Activated B cell treated with CpG ODN at 0.5 μM for 24 hours (primary cell): Measurements from ENCODE around the gene TNFRSF21. TPM values are rescaled to one million over a fixed set of nuclear protein-coding genes. Genes with fewer than 3 reads are reported as not detected.

Experiments
- ATAC-seq: fragments of 200-7000 bp; cut with Tn5 transposase; one replicate; pipeline ENCODE4 v1.10.0; 2021; ENCODE audit warnings: low read depth, mild to moderate bottlenecking, moderate library complexity
- CTCF ChIA-PET: fragments of 350-600 bp; sonication (Branson Sonifier 250); formaldehyde crosslinking; loops from one replicate; lab custom pipeline; 2021; ENCODE audit warnings: antibody characterized with exemption; lab: Charles Lee
- POLR2A ChIA-PET: fragments of 350-600 bp; sonication (Branson Sonifier 250); formaldehyde crosslinking; loops from one replicate; lab custom pipeline; 2021; ENCODE audit warnings: antibody characterized with exemption; lab: Charles Lee
- DNase-seq: peaks from one replicate; pipeline ENCODE4 v3.0.0; 2022
- H3K27ac Mint-ChIP-seq: one replicate; pipeline ENCODE4 v1.8.0; 2020; ENCODE audit warnings: mixed read lengths
- H3K27me3 Mint-ChIP-seq: one replicate; pipeline ENCODE4 v1.8.0; 2021; ENCODE audit warnings: mixed read lengths
- H3K36me3 Mint-ChIP-seq: one replicate; pipeline ENCODE4 v1.8.0; 2021; ENCODE audit warnings: low read depth, mixed read lengths
- H3K4me1 Mint-ChIP-seq: one replicate; pipeline ENCODE4 v1.8.0; 2021; ENCODE audit warnings: mixed read lengths
- H3K4me3 Mint-ChIP-seq: one replicate; pipeline ENCODE4 v1.8.0; 2020; ENCODE audit warnings: mild to moderate bottlenecking, mixed read lengths
- H3K9me3 Mint-ChIP-seq: one replicate; pipeline ENCODE4 v1.8.0; 2020; ENCODE audit warnings: mixed read lengths
- CTCF ChIP-seq: fragments of 200-600 bp; IDR thresholded peaks from one replicate; pipeline ENCODE4 v1.8.0; 2022; ENCODE audit warnings: antibody characterized with exemption, mild to moderate bottlenecking
- intact Hi-C: fragments of 100-400 bp; cut with micrococcal nuclease; formaldehyde crosslinking; loops from one replicate; pipeline ENCODE4 v1.15.1; 2024
- total RNA-seq: library from RNA; stranded (reverse); gene quantifications from 2 replicates; pipeline ENCODE4 v1.2.3, GENCODE V29; 2022

The TNFRSF21 gene
- total RNA-seq, 1 donor from 2014 or later, result 1.0 TPM

GRCh38 chr6:47202644-47203205, 107.0 kb downstream of the TNFRSF21 start:
- Mint-ChIP-seq H3K27me3 (no peaks in the 10 kb centered on the region), H3K36me3 (no peaks in the 10 kb centered on the region), H3K4me1 (peaks cover 16% of the 10 kb centered on the region), H3K9me3 (no peaks in the 10 kb centered on the region), H3K27ac (no peak overlapping the region), H3K4me3 (no peak overlapping the region)
- intact Hi-C loops, result no loop called here
- no peak for TF ChIP-seq CTCF
- CTCF ChIA-PET, result interaction anchor here (0.5 kb wide), 1 partner anchor 52 kb away, joined by 3 read pairs; no protein-coding TSS in a partner anchor
- DNase-seq (no peak), ATAC-seq (no peak)
- POLR2A ChIA-PET, result interaction anchor here (1.6 kb wide), 1 partner anchor 40 kb away, joined by 4 read pairs; no protein-coding TSS in a partner anchor

- no peak for TF ChIP-seq CTCF
- no peaks in the 10 kb centered on the region for H3K9me3 Mint-ChIP-seq
- no peaks in the 10 kb centered on the region for H3K27me3 Mint-ChIP-seq
- H3K36me3 Mint-ChIP-seq, result no peaks in the 10 kb centered on the region
- no peak overlapping the region for H3K27ac Mint-ChIP-seq
- ChIA-PET POLR2A (no interaction called here), CTCF (no interaction called here)
- H3K4me1 Mint-ChIP-seq, result peaks cover 18% of the 10 kb centered on the region
- H3K4me3 Mint-ChIP-seq, result no peak overlapping the region
- ATAC-seq (no peak), DNase-seq (no peak)
- intact Hi-C loops, result no loop called here
These were observed 109.0 kb downstream of the TNFRSF21 start for GRCh38 chr6:47200536-47201334.

- POLR2A ChIA-PET, result no interaction called here
- no peak overlapping the region for H3K27ac Mint-ChIP-seq
These were observed 111.7 kb downstream of the TNFRSF21 start for GRCh38 chr6:47197682-47198640.

GRCh38 chr6:47196113-47196512, 113.6 kb downstream of the TNFRSF21 start:
- H3K9me3 Mint-ChIP-seq, result no peaks in the 10 kb centered on the region

More at GRCh38 chr6:47197682-47198640, 111.7 kb downstream of the TNFRSF21 start:
- intact Hi-C loops, result no loop called here
- Mint-ChIP-seq H3K4me3 (peak overlapping the region; percentile 26), H3K4me1 (peaks cover 9% of the 10 kb centered on the region), H3K27me3 (no peaks in the 10 kb centered on the region), H3K9me3 (no peaks in the 10 kb centered on the region), H3K36me3 (no peaks in the 10 kb centered on the region)
- CTCF ChIA-PET, result no interaction called here
- no peak for TF ChIP-seq CTCF
- ATAC-seq, result no peak
- no peak for DNase-seq

More at GRCh38 chr6:47196113-47196512, 113.6 kb downstream of the TNFRSF21 start:
- Mint-ChIP-seq H3K27me3 (no peaks in the 10 kb centered on the region), H3K36me3 (no peaks in the 10 kb centered on the region), H3K4me3 (no peak overlapping the region), H3K27ac (no peak overlapping the region), H3K4me1 (peaks cover 9% of the 10 kb centered on the region)
- ChIA-PET CTCF (no interaction called here), POLR2A (no interaction called here)
- no peak for DNase-seq
- intact Hi-C loops, result no loop called here
- no peak for ATAC-seq
- TF ChIP-seq CTCF, result no peak
